ENCODE data around the gene ZNF592.

ZNF592 gene

DNA sequence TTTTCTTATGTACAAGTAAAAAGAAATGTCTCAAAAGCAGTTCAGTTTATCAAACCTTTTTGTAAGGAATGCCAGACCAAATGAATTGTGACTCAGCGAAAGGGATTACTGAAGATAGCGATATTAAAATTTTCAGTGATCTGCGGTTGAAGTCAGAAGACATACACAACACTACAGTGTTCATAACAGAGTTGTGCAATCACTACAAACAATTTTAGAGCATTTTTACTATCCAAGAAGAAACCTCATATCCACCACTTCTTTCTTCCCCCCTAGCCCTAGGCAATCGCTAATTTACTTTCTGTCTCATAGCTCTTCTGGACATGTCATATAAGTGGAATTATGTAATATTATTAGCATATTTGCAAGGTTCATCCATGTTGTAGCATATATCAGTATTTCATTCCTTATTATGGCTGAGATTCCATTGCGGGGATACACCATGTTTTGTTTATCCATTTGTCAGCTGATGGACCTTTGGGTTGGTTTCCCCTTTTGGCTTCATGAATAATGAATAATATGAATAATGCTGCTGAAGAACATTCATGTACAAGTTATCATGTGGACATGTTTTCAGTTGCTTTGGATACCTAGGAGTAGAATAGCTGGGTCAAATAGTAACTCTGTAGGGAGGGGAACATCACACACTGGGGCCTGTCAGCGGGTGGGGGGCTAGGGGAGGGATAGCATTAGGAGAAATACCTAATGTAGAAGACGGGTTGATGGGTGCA, 45.2 kb downstream of the ZNF592 start:
- Histone ChIP-seq H3K9ac (ENCODE audit: low read length) (no peak overlapping the region), H3K9me2 (ENCODE audit: low read depth, low read length) (no peaks in the 10 kb centered on the region), H3K4me2 (ENCODE audit: low read length) (no peak overlapping the region), H3K27ac (ENCODE audit: low read depth, low read length, poor library complexity, severe bottlenecking) (no peak overlapping the region), H3K36me3 (ENCODE audit: insufficient read depth, low read length) (peaks cover 73% of the 10 kb centered on the region), H3K4me3 (ENCODE audit: low read depth, low read length, poor library complexity, severe bottlenecking) (no peak overlapping the region), H4K20me1 (ENCODE audit: insufficient read depth, low read length) (no peaks in the 10 kb centered on the region), H3K79me2 (ENCODE audit: insufficient read depth, low read length) (peaks cover under 1% of the 10 kb centered on the region; the same call in 1 of the 2 replicates), H3F3A (ENCODE audit: insufficient read depth, low read length) (no peaks in the 10 kb centered on the region), H3K9me3 (ENCODE audit: low read length) (no peaks in the 10 kb centered on the region), H3K27me3 (ENCODE audit: insufficient read depth, low read length) (no peaks in the 10 kb centered on the region), H2AFZ (ENCODE audit: low read length) (no peak overlapping the region), H3K4me1 (ENCODE audit: insufficient read depth, low read length, severe bottlenecking) (no peaks in the 10 kb centered on the region)
- TF ChIP-seq CTCF (IDR thresholded peaks at IDR 0.05; ENCODE audit: low read length), result no peak
- TF ChIP-seq EZH2 (IDR thresholded peaks at IDR 0.05; ENCODE audit: borderline replicate concordance, low read length), result no peak

GRCh38 chr15:84794162-84794547, 45.8 kb downstream of the ZNF592 start:
- TF ChIP-seq EZH2 (IDR thresholded peaks at IDR 0.05; ENCODE audit: borderline replicate concordance, low read length) (no peak), CTCF (IDR thresholded peaks at IDR 0.05; ENCODE audit: low read length) (no peak)
- no peak overlapping the region for H3K4me2 ChIP-seq (ENCODE audit: low read length)
- H3K9me3 ChIP-seq (ENCODE audit: low read length), result no peaks in the 10 kb centered on the region
- no peaks in the 10 kb centered on the region for H3F3A ChIP-seq (ENCODE audit: insufficient read depth, low read length)
- H3K36me3 ChIP-seq (ENCODE audit: insufficient read depth, low read length), result peaks cover 76% of the 10 kb centered on the region
- no peak overlapping the region for H3K27ac ChIP-seq (ENCODE audit: low read depth, low read length, poor library complexity, severe bottlenecking)
- no peak overlapping the region for H3K4me3 ChIP-seq (ENCODE audit: low read depth, low read length, poor library complexity, severe bottlenecking)
- no peaks in the 10 kb centered on the region for H3K4me1 ChIP-seq (ENCODE audit: insufficient read depth, low read length, severe bottlenecking)
- H4K20me1 ChIP-seq (ENCODE audit: insufficient read depth, low read length), result no peaks in the 10 kb centered on the region
- no peaks in the 10 kb centered on the region for H3K27me3 ChIP-seq (ENCODE audit: insufficient read depth, low read length)
- no peak overlapping the region for H3K9ac ChIP-seq (ENCODE audit: low read length)
- no peak overlapping the region for H2AFZ ChIP-seq (ENCODE audit: low read length)
- no peaks in the 10 kb centered on the region for H3K79me2 ChIP-seq (ENCODE audit: insufficient read depth, low read length)
- H3K9me2 ChIP-seq (ENCODE audit: low read depth, low read length), result no peaks in the 10 kb centered on the region

- Histone ChIP-seq H3K4me3 (ENCODE audit: low read depth, low read length, poor library complexity, severe bottlenecking) (no peak overlapping the region), H3K4me1 (ENCODE audit: insufficient read depth, low read length, severe bottlenecking) (no peaks in the 10 kb centered on the region), H3K27me3 (ENCODE audit: insufficient read depth, low read length) (no peaks in the 10 kb centered on the region), H4K20me1 (ENCODE audit: insufficient read depth, low read length) (no peaks in the 10 kb centered on the region), H3K79me2 (ENCODE audit: insufficient read depth, low read length) (no peaks in the 10 kb centered on the region), H3K9me2 (ENCODE audit: low read depth, low read length) (no peaks in the 10 kb centered on the region), H3K9me3 (ENCODE audit: low read length) (no peaks in the 10 kb centered on the region), H3K27ac (ENCODE audit: low read depth, low read length, poor library complexity, severe bottlenecking) (no peak overlapping the region), H3K4me2 (ENCODE audit: low read length) (no peak overlapping the region), H3F3A (ENCODE audit: insufficient read depth, low read length) (no peaks in the 10 kb centered on the region), H3K36me3 (ENCODE audit: insufficient read depth, low read length) (peaks cover 85% of the 10 kb centered on the region), H2AFZ (ENCODE audit: low read length) (no peak overlapping the region), H3K9ac (ENCODE audit: low read length) (no peak overlapping the region)
- TF ChIP-seq CTCF (IDR thresholded peaks at IDR 0.05; ENCODE audit: low read length), result no peak
- no peak for TF ChIP-seq EZH2 (IDR thresholded peaks at IDR 0.05; ENCODE audit: borderline replicate concordance, low read length)
Observed at GRCh38 chr15:84795186-84795585, 46.8 kb downstream of the ZNF592 start.

All from OCI-LY1 (cell line).